Heart right ventricle (tissue), 16 donors: ENCODE data around the gene CPEB4. TPM values are rescaled to one million over a fixed set of nuclear protein-coding genes. Genes with fewer than 3 reads are reported as not detected.

ENCODE experiments used
- ATAC-seq, 8 donors: fragments of 200-7000 bp; cut with Tn5 transposase; one replicate each; pipeline ENCODE4 v1.9.1; 2020; ENCODE audit warnings: mild to moderate bottlenecking in 8 of 8, moderate library complexity in 8 of 8, moderate number of reproducible peaks in 1 of 8
- DNase-seq, 2 donors: peaks; one replicate each; pipeline ENCODE4 v3.0.0-alpha.2; 2020
- H3K27ac ChIP-seq, 10 donors: fragments of 200-600 bp; sonication (generic) in 2 of 10; one replicate each; pipeline versions ENCODE4 v1.5.0 to v1.8.0; 2020 to 2022; ENCODE audit warnings: mild to moderate bottlenecking in 3 of 10
- H3K27me3 ChIP-seq, 7 donors: fragments of 200-600 bp; one replicate each; pipeline ENCODE4 v1.8.0; 2021 to 2022; ENCODE audit warnings: mild to moderate bottlenecking in 2 of 7
- H3K36me3 ChIP-seq, 9 donors: fragments of 200-600 bp; sonication (generic) in 1 of 9; one replicate each; pipeline versions ENCODE4 v1.5.0 to v1.8.0; 2020 to 2022; ENCODE audit warnings: mild to moderate bottlenecking in 2 of 9
- H3K4me1 ChIP-seq, 9 donors: fragments of 200-600 bp; sonication (generic) in 1 of 9; one replicate each; pipeline versions ENCODE4 v1.5.0 to v1.8.0; 2020 to 2022; ENCODE audit warnings: mild to moderate bottlenecking in 4 of 9
- H3K4me3 ChIP-seq, 10 donors: fragments of 200-600 bp; sonication (generic) in 2 of 10; one replicate each; pipeline versions ENCODE4 v1.5.0 to v1.8.0; 2020 to 2022; ENCODE audit warnings: mild to moderate bottlenecking in 7 of 10, moderate library complexity in 2 of 10
- H3K9me3 ChIP-seq, 11 donors: fragments of 200-600 bp in 10 of 11; sonication (generic) in 2 of 11; one replicate each; pipeline versions ENCODE4 v1.5.0 to v1.8.0; 2013 to 2022; ENCODE audit warnings: mild to moderate bottlenecking in 2 of 11, control low read depth in 1 of 11, moderate library complexity in 1 of 11
- CTCF ChIP-seq, 9 donors: fragments of 200-600 bp; sonication (generic) in 2 of 9; IDR thresholded peaks; one replicate each; pipeline versions ENCODE4 v1.5.0 to v1.8.0; 2021 to 2022; ENCODE audit warnings: antibody characterized with exemption in 9 of 9, mild to moderate bottlenecking in 5 of 9, moderate library complexity in 1 of 9
- WGBS, 2 donors: extraction: QIAGEN DNeasy Blood & Tissue Kit; methylation state at CpG; one replicate each; pipeline ENCODE4 v1.1.7; 2013; ENCODE audit warnings: inconsistent platforms in 1 of 2; 5-methylcytosine and 5-hydroxymethylcytosine counted together
- intact Hi-C, 10 donors: fragments of 100-400 bp; cut with DNase I; formaldehyde crosslinking; loops; one replicate each; pipeline versions ENCODE4 v1.11.1 to v1.14.2; 2022
- polyA plus RNA-seq, 2 donors: library from polyadenylated mRNA; stranded (reverse); fragments of 200-250 nt; gene quantifications; one replicate each; pipeline ENCODE4 v1.2.3, GENCODE V29; 2013
- total RNA-seq, 10 donors: library from RNA; stranded (reverse); fragmentation: NEBNext Ultra II Directional in 3 of 10; extraction: Animal tissue kit (Norgen Biotek cat#: 25700) in 3 of 10; gene quantifications; one replicate each; pipeline versions ENCODE4 v1.2.1 to v1.2.4, GENCODE V29; 2021 to 2023
- donor health status: Arrhythmogenic right ventricular cardiomyopathy.
- donor health status: ischemic (EF 13 %, LVEDD 7.1; RV severe dilation, severe dysfunction).
- donor health status: healthy with polysubstance abuse.
- donor health status: DM: no; HTN: yes; CAD: no.
- donor health status: DM: no; HTN: no; CAD: no.
- donor health status: ischemic (EF 25% LVEDD 6.9; RV normal size, moderate dysfunction).
- donor health status: ischemic (EF 25% LVEDD 5.7; RV mildly dilated, moderate dysfunction).
- donor health status: healthy.
- donor health status: DM: yes; HTN: yes; CAD: no.
- donor health status: Ischemic cardiomyopathy.
- donor health status: ischemic (EF 35%, LVEDD 5.7; RV mildly dilated, moderate dysfunction).
- donor health status: nonischemic (EF 11% LVEDD 7.7; RV severe dilation, severe dysfunction).
- donor health status: DM: yes; HTN: yes; CAD: no.
- donor health status: PGD.
- donor health status: ischemic (EF 29% LVEDD 5.4; RV normal size, mild dysfunction).
- donor health status: nonischemic (EF 23%, LVEDD 6.1; RV moderate dilation, normal function).

Gene CPEB4
- total and polyA plus RNA-seq, 12 donors, result 29.4 to 279 (median 168) TPM

- Histone ChIP-seq H3K4me1 (peaks cover 0 to 8% (median 0%) of the 10 kb centered on the region in 9 donors), H3K27me3 (no peaks in the 10 kb centered on the region), H3K9me3 (no peaks in the 10 kb centered on the region), H3K36me3 (no peaks in the 10 kb centered on the region), H3K27ac (no peak overlapping the region), H3K4me3 (no peak overlapping the region)
- WGBS, 2 donors, result 92 to 95% methylated on average over 3 of the region's 3 CpGs
- ATAC-seq, result no peak
- DNase-seq, result no peak
- no peak for TF ChIP-seq CTCF (IDR thresholded peaks at IDR 0.05)
- intact Hi-C loops, result no loop called here
Observed at GRCh38 chr5:173841710-173842109, 46.4 kb upstream of the CPEB4 start.

- no peak for TF ChIP-seq CTCF (IDR thresholded peaks at IDR 0.05)
- Histone ChIP-seq H3K4me1 (peaks cover 0 to 8% (median 0%) of the 10 kb centered on the region in 9 donors), H3K27ac (no peak overlapping the region), H3K9me3 (peaks cover 0 to 8% (median 0%) of the 10 kb centered on the region in 11 donors), H3K4me3 (no peak overlapping the region), H3K27me3 (no peaks in the 10 kb centered on the region), H3K36me3 (no peaks in the 10 kb centered on the region)
- no peak for DNase-seq
- ATAC-seq, result no peak
- intact Hi-C loops, result no loop called here
- 92% methylated on average over 3 of the region's 3 CpGs for WGBS, 2 donors
Observed at GRCh38 chr5:173843794-173844193, 44.4 kb upstream of the CPEB4 start.

GRCh38 chr5:173845321-173845720, 42.8 kb upstream of the CPEB4 start:
- Histone ChIP-seq H3K4me3 (no peak overlapping the region), H3K27me3 (no peaks in the 10 kb centered on the region), H3K36me3 (no peaks in the 10 kb centered on the region), H3K9me3 (peaks cover 0 to 15% (median 3%) of the 10 kb centered on the region in 11 donors), H3K4me1 (no peaks in the 10 kb centered on the region), H3K27ac (no peak overlapping the region)
- intact Hi-C loops, result no loop called here
- DNase-seq, result no peak
- no peak for ATAC-seq
- 93 to 94% methylated on average over 6 of the region's 6 CpGs for WGBS, 2 donors
- TF ChIP-seq CTCF (IDR thresholded peaks at IDR 0.05), result no peak

GRCh38 chr5:173846929-173847501, 41.1 kb upstream of the CPEB4 start:
- Histone ChIP-seq H3K4me3 (no peak overlapping the region), H3K9me3 (peaks cover 0 to 15% (median 3%) of the 10 kb centered on the region in 11 donors), H3K4me1 (peaks cover 0 to 10% (median 0%) of the 10 kb centered on the region in 9 donors), H3K36me3 (no peaks in the 10 kb centered on the region), H3K27ac (no peak overlapping the region), H3K27me3 (no peaks in the 10 kb centered on the region)
- ATAC-seq (no peak), DNase-seq (no peak)
- intact Hi-C loops, result no loop called here
- no peak for TF ChIP-seq CTCF (IDR thresholded peaks at IDR 0.05)
- 88 to 100% methylated on average over 1 of the region's 1 CpG for WGBS, 2 donors
